H1 (cell line): Measurements from ENCODE around the gene PRPF4. TPM values are rescaled to one million over a fixed set of nuclear protein-coding genes. Genes with fewer than 3 reads are reported as not detected.

Experiments
- ATF3 ChIP-seq: IDR thresholded peaks from 2 replicates; pipeline ENCODE4 v1.6.1; 2011; ENCODE audit warnings: low read depth, mild to moderate bottlenecking, low read length; ENCODE audit not compliant: insufficient read depth
- BCL11A ChIP-seq, 2 experiments: IDR thresholded peaks; one replicate each; pipeline ENCODE4 v1.6.1; 2011; ENCODE audit warnings: low read depth in 2 of 2, low read length in 2 of 2, mild to moderate bottlenecking in 2 of 2
- BRCA1 ChIP-seq: IDR thresholded peaks from 2 replicates; pipeline ENCODE4 v1.6.1; 2012; ENCODE audit warnings: low read depth, low read length, improper control_type of control experiment
- CBX8 ChIP-seq: fragments of 300-800, 300-1000 bp; sonication (generic); IDR thresholded peaks from 2 replicates; pipeline ENCODE4 v1.7.1; 2016; ENCODE audit warnings: low read depth, low read length, borderline replicate concordance
- CEBPB ChIP-seq: IDR thresholded peaks from 2 replicates; pipeline ENCODE4 v1.6.1; 2012; ENCODE audit warnings: low read depth, low read length
- CHD2 ChIP-seq: IDR thresholded peaks from 2 replicates; pipeline ENCODE4 v1.6.1; 2012; ENCODE audit warnings: low read length, improper control_type of control experiment
- EGR1 ChIP-seq: IDR thresholded peaks from 2 replicates; pipeline ENCODE4 v1.6.1; 2011; ENCODE audit warnings: low read depth, low read length, borderline replicate concordance
- EP300 ChIP-seq, 2 experiments: IDR thresholded peaks; 1 replicate in 1 of 2; 2 replicates in 1 of 2; pipeline ENCODE4 v1.6.1; 2011 to 2012; ENCODE audit warnings: low read depth in 2 of 2, low read length in 2 of 2, mild to moderate bottlenecking in 2 of 2, borderline replicate concordance in 1 of 2, inconsistent platforms in 1 of 2, moderate library complexity in 1 of 2
- GTF2F1 ChIP-seq: IDR thresholded peaks from 2 replicates; pipeline ENCODE4 v1.6.1; 2012; ENCODE audit warnings: low read depth, low read length, improper control_type of control experiment, borderline replicate concordance
- KDM4A ChIP-seq: IDR thresholded peaks from one replicate; pipeline ENCODE4 v1.7.1; 2012; ENCODE audit warnings: low read depth, mild to moderate bottlenecking, moderate library complexity, low read length, inconsistent platforms; ENCODE audit not compliant: severe bottlenecking
- KDM5A ChIP-seq: fragments of 200-600 bp; IDR thresholded peaks from 2 replicates; pipeline ENCODE4 v1.7.1; 2012; ENCODE audit warnings: mild to moderate bottlenecking, low read length, inconsistent platforms, mixed read lengths
- MAFK ChIP-seq: IDR thresholded peaks from 2 replicates; pipeline ENCODE4 v1.6.1; 2012; ENCODE audit warnings: low read depth, mild to moderate bottlenecking, improper control_type of control experiment, low read length
- MAX ChIP-seq: IDR thresholded peaks from 2 replicates; pipeline ENCODE4 v1.6.1; 2012; ENCODE audit warnings: inconsistent platforms
- NRF1 ChIP-seq: IDR thresholded peaks from 2 replicates; pipeline ENCODE4 v1.6.1; 2011; ENCODE audit warnings: mild to moderate bottlenecking, low read depth, low read length, improper control_type of control experiment
- PHF8 ChIP-seq: fragments of 200-600 bp; sonication (generic); conservative IDR thresholded peaks from 2 replicates; pipeline ENCODE4 v1.7.1; 2012; ENCODE audit warnings: low read depth, mild to moderate bottlenecking, inconsistent platforms, low read length, moderate library complexity
- POLR2A ChIP-seq, 2 experiments: IDR thresholded peaks; 1 replicate in 1 of 2; 2 replicates in 1 of 2; pipeline ENCODE4 v1.6.1; 2011; ENCODE audit warnings: low read depth in 2 of 2, low read length in 2 of 2, mild to moderate bottlenecking in 2 of 2; ENCODE audit errors: control extremely low read depth in 1 of 2
- POLR2AphosphoS5 ChIP-seq: IDR thresholded peaks from 2 replicates; pipeline ENCODE4 v1.6.1; 2011; ENCODE audit warnings: low read depth, low read length
- POU5F1 ChIP-seq: IDR thresholded peaks from 2 replicates; pipeline ENCODE4 v1.6.1; 2011; ENCODE audit warnings: low read depth, mild to moderate bottlenecking, low read length, moderate library complexity
- RFX5 ChIP-seq: IDR thresholded peaks from 2 replicates; pipeline ENCODE4 v1.6.1; 2011; ENCODE audit warnings: low read depth, low read length, improper control_type of control experiment, borderline replicate concordance
- RNF2 ChIP-seq: fragments of 200-900, 300-1000 bp; sonication (generic); IDR thresholded peaks from 2 replicates; pipeline ENCODE4 v1.7.1; 2016; ENCODE audit warnings: borderline replicate concordance, low read depth, mild to moderate bottlenecking, antibody characterized with exemption, low read length; ENCODE audit not compliant: poor library complexity, severe bottlenecking; ENCODE audit errors: missing control alignments
- SAP30 ChIP-seq: fragments of 300-600 bp; sonication (generic); IDR thresholded peaks from 2 replicates; pipeline ENCODE4 v1.7.1; 2012; ENCODE audit warnings: low read length, moderate library complexity, mild to moderate bottlenecking, inconsistent platforms; ENCODE audit not compliant: insufficient read depth, insufficient replicate concordance
- SIRT6 ChIP-seq: IDR thresholded peaks from one replicate; pipeline ENCODE4 v1.7.1; 2012; ENCODE audit warnings: low read length, inconsistent platforms
- SP4 ChIP-seq: IDR thresholded peaks from 2 replicates; pipeline ENCODE4 v1.6.1; 2012; ENCODE audit warnings: low read length, inconsistent platforms
- SRF ChIP-seq: IDR thresholded peaks from 2 replicates; pipeline ENCODE4 v1.6.1; 2011; ENCODE audit warnings: mild to moderate bottlenecking, low read depth, low read length, moderate library complexity
- polyA plus RNA-seq, 7 experiments: library from polyadenylated mRNA; depleted of rRNA in 3 of 7; stranded (reverse) in 5 of 7; unstranded in 2 of 7; fragments of >200 nt in 5 of 7; fragments of 200-250 nt in 2 of 7; gene quantifications; 1 replicate in 5 of 7; 2 replicates in 1 of 7; 4 replicates in 1 of 7; pipeline versions ENCODE4 v1.2.1 to v1.2.3, GENCODE V29; 2011 to 2013; ENCODE audit warnings: missing spikeins in 2 of 7, mixed read lengths in 2 of 7
- total RNA-seq: library from RNA; stranded (reverse); fragmentation: NEBNext Ultra II Directional; extraction: Animal tissue kit (Norgen Biotek cat#: 25700); gene quantifications from 2 replicates; pipeline ENCODE4 v1.2.1, GENCODE V29; 2021

Gene PRPF4
- total and polyA plus RNA-seq, 2 of the 8 experiments (the other 6 are each of a cell fraction or from before 2014, with no cell fraction given): 15.2 to 33.4 TPM

GRCh38 chr9:113340011-113340699 is 64.7 kb downstream of the PRPF4 start, which contains the start of gene WDR31 (continued):
- TF ChIP-seq RFX5 (no peak), CHD2 (peak; percentile 66; the same call in 1 of the 2 replicates), POLR2AphosphoS5 (no peak), EP300 (IDR thresholded peaks at IDR 0.05; ENCODE audit: borderline replicate concordance in 1 of 2, low read depth in 2 of 2, low read length in 2 of 2) (no peak), NRF1 (no peak), MAX (peak; percentile 91), RNF2 (no peak), CBX8 (no peak), KDM4A (peak; percentile 75), BRCA1 (peak; percentile 49; the same call in 1 of the 2 replicates), POU5F1 (no peak), POLR2A (IDR thresholded peaks at IDR 0.05; ENCODE audit: control extremely low read depth in 1 of 2, low read depth in 2 of 2, low read length in 2 of 2) (peak; percentile 56 to 72), SAP30 (no peak), MAFK (no peak), CEBPB (no peak), ATF3 (no peak), SIRT6 (no peak), BCL11A (IDR thresholded peaks at IDR 0.05; ENCODE audit: low read depth in 2 of 2, low read length in 2 of 2) (no peak), SRF (peak; percentile 55), PHF8 (peak; percentile 67), SP4 (no peak), GTF2F1 (no peak), EGR1 (peak; percentile 44; the same call in 1 of the 2 replicates), KDM5A (peak; percentile 24; the same call in 1 of the 2 replicates)
